Right forelimb (tissue), 1 donor: Measurements from ENCODE around the gene GALR3.

ENCODE experiments used
- DNase-seq: peaks from one replicate; pipeline ENCODE4 v3.0.0-alpha.2; 2018

GALR3 gene

DNA sequence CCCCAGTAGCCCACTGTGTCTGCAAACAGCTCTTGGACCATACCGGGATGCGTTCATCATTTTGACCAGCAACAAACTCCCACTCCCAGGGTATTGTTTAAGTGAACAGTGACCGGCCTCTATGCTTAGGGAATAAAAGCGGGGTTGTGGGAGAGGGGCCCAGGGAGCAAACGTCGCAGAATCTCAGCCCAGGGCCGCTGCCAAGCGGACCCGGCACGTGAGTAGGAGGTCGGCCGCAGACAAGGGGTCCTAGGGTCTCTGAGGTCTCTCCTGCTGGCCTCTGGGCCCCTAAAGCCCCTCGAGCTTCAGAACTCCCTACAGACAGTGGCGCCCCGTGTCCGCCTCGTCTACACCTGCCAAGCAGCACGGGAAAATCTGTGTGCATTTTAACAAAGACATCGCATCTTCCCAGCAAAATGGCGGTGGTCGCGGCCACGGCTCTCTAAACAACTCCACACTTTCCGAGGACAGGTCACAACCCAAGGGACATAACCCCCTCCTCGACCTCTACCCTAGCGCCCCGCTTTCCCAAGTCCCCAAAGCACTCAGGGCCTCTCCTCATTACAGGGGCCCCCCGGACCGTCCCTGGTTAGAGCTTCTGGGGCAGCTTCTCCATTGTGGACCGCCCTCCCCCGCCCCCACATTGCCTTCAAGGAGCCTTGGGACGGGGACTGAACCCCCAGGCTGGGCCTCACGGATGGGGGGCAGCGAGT is 19.4 kb upstream of the GALR3 start:
- no peak for DNase-seq

DNA sequence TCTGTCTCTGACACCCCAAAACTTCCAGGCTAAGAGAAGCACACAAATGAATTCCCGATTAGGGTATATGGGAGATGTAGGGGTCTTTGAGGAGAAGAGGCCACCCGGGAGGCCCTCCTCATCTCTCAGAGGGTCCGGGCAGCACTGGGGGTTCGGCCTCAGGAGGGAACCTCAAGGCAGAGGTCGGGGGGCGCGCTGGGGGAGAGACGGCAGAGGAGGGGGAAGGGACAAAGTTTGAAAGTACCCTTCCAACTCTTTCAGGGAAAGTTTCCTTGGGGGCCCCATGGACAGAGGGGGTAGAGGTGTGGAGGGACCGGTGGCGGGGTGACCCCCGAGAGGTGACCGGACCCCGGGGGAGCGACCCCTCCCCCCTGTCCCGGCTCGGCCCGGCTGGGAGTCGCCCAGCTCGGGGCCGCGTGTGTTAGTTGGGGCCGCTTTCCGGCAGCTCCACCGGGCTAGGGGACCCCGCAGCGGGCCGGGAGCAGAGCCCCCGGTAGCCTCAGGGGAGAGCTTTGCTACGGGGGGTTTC is 18.8 kb upstream of the GALR3 start:
- no peak for DNase-seq

- peak; percentile 98 for DNase-seq
These were observed 18.0 kb upstream of the GALR3 start for GRCh38 chr22:37804881-37805809.

DNA sequence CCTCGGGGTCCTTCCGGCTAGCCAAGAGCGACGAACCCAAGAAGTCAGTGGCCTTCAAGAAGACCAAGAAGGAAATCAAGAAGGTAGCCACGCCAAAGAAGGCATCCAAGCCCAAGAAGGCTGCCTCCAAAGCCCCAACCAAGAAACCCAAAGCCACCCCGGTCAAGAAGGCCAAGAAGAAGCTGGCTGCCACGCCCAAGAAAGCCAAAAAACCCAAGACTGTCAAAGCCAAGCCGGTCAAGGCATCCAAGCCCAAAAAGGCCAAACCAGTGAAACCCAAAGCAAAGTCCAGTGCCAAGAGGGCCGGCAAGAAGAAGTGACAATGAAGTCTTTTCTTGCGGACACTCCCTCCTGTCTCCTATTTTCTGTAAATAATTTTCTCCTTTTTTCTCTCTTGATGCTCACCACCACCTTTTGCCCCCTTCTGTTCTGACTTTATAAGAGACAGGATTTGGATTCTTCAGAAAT is 17.3 kb upstream of the GALR3 start:
- no peak for DNase-seq

- no peak for DNase-seq
These were observed 16.5 kb upstream of the GALR3 start for GRCh38 chr22:37806409-37807333.

DNA sequence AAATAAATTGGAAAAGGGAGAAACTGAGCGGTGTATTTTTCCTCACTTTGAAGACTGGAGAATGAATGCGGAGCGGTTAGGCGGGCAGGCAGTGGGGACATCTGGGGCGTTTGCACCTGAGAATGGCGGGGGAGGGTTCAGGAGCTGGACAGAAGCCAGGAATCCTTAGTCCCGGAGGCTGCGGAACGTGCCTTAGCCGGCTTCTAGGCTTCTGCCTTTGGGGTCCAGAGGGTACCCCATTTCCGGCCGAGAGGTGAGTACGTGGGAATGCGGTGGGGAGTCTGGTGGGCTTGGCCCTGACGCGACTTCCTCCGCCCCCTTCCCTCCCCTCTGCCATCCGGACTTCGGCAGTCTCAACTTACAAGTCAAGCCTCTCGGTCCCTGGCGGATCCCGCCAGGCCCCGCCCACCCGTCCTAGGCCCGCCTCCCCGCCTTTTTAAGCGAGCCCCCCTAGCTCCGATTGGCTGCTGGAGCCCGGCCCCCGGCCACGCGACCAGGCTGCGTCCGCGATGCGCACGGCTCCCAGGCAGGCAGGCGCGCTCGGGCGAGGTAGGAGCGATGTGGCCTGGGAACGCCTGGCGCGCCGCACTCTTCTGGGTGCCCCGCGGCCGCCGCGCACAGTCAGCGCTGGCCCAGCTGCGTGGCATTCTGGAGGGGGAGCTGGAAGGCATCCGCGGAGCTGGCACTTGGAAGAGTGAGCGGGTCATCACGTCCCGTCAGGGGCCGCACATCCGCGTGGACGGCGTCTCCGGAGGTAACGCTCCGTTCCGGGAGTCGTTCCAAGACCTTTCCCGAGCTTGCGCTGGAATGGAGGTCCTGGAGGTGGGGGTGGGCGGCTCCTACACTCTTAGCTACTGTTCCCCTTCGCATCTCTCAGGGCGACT is 15.5 kb upstream of the GALR3 start, which contains the start of gene GCAT:
Gene GCAT, plus strand, starts transcription at position 525 of the 884 bp plus-strand sequence. Its CDS starts 34 bp downstream, at position 559.
- DNase-seq = peak; percentile 97

GRCh38 chr22:37808294-37808657 is 14.9 kb upstream of the GALR3 start:
- DNase-seq = no peak

DNA sequence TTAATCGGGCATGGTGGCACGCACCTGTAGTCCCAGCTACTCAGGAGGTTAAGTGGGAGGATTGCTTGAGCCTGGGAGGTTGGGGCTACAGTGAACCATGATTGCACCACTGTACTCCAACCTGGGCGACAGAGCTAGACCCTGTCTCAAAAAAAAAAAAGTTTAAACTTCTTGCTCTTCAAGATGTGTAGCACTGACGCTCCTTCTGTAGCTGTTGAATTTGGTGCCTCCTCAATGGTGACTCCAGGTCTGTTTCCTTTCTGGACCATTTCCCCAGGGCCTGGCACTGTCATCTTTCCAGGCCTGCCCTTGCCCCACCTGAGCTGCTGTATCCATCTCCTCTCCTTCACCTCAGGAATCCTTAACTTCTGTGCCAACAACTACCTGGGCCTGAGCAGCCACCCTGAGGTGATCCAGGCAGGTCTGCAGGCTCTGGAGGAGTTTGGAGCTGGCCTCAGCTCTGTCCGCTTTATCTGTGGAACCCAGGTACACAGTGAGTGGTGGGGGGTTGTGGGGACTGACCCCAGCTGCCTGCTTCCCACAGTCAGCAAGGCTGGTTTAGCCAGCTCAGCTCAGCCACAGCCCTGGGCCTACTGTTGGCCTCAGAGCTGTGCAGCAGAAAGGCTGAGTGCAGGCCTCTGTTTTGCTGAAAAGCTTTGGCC is 13.4 kb upstream of the GALR3 start:
- DNase-seq = no peak

DNA sequence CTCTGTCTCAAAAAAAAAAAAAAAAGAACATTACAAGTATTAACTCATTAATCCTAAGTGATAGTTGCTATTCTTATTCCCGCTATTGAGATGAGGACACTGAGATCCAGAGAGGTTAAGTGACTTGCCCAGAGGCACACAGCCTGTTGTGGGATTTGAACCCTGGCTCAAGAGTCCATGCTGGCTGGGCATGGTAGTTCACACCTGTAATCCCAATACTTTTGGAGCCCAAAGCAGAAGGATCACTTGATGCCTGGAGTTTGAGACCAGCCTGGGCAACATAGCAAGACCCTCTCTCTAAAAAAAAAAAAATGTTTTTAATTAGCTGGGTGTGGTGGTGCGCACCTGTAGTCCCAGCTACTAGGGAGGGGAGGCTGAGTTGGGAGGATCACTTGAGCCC is 11.3 kb upstream of the GALR3 start:
- DNase-seq = no peak

DNA sequence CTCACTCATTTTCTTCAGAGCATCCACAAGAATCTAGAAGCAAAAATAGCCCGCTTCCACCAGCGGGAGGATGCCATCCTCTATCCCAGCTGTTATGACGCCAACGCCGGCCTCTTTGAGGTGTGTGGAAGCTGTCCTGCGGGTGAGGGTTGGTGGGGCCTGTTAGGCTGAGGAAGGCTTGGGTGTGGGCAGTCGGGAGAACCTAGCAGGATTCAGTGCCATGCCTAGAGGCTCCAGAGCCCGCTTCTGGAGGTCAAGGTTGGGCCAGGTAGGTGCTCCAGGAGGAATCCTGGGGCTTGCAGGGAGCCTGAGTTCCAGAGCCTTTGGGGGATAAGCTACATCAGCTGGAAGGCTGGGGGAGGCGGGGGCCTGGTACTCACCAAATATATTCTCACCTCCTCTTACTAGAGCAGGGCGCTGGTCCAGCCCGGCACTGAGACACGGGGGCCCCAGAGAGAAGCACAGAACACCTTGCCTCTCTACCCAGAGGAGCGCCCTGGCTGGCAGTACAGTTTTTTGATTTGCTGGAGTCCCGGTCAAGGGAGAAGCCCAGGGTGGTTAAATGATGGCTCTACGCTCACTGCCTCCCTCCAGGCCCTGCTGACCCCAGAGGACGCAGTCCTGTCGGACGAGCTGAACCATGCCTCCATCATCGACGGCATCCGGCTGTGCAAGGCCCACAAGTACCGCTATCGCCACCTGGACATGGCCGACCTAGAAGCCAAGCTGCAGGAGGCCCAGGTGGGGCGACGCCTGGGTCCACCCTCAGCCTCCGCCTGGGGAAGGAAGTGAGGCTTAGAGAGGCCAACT is 10.1 kb upstream of the GALR3 start:
- no peak for DNase-seq

GRCh38 chr22:37815593-37815992 is 7.6 kb upstream of the GALR3 start:
- no peak for DNase-seq

DNA sequence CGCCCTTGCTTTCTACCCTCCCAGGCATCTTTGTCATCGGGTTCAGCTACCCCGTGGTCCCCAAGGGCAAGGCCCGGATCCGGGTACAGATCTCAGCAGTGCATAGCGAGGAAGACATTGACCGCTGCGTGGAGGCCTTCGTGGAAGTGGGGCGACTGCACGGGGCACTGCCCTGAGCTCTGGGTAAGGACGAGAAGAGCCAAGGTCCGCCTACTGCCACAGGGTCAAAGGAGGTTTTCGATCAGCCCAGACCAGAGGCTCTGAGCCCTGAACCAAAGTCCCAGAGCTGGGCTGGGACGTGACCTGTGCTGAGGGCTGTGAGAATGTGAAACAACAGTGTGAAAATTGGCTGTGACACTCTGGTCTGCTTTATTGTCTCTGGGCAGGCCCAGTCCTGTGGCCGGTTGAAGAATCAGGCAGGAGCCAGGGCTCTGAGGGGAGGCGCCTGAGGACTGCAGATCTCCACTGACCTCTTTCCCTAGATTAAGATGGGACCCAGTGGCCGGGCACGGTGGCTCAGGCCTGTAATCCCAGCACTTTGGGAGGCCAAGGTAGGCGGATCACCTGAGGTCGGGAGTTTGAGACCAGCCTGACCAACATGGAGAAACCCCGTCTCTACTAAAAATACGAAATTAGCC is 6.5 kb upstream of the GALR3 start:
- no peak for DNase-seq

DNA sequence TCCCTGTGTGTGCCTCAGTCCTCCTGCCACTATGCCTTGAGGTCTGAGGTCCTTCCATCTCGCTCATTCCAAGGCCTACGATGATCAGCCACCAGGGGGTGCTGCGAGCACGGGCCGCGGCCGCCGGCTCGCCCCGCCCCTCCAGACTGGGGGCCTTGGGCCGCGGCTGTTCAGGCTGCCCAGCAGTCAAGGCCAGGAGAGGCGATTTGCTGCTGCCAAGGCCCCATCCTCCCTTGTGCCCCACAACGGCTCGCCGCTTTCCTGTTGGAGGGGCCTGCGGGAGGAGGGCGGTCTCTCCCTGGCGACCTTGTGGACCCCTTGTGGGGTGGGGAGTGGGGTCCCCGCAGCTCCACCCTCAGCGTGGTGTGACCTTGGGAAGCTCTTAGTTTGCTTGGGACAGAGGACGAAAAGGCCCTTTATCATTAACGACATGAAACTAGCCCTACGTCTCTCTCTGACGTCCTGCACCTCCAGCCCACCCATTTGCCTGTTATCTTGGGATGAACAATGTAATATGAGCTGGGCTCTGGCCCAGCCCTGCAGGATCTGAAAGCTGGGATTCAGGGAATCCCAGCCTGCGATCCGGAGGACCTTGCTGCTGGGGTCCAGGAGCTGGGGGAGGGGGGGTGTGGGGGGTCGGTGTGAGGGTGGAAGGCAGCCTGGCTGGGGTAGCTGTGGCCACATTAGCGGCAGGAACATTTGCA is 5.3 kb upstream of the GALR3 start:
- DNase-seq = peak; percentile 93

DNA sequence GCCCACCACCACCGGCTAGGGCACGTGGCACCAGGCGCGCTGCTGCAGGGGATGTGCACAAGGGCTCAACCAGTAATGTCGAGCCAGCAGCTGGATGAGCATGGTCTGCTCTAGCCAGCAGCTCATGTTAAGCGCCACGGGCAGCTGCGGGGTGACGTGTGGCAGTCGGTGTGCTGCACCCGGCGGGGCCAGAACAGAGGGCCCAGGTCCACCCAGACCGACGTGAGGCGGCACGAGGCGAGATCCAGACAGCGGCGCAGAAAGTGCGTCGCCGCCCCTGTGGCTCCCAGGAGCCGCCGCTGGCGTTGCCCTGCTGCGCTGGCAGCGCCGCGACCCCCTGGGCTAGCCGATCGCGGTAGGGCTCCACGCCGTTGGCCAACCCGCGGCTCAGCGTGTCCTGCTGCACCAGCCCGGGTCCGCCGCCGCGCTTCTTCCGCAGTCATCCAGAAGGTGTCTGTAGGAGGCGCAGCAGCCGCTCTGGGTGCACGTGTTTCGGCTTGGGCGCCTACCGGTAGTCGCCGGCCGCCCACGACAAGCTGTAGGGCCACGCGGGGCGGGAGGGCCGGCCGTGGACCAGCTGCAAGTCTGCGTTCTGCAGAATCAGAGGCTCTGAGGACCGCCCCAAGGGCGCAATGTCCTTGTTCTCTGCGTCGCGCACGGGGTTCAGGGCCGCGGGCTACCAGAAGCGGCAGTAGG is 4.6 kb upstream of the GALR3 start:
- no peak for DNase-seq

DNA sequence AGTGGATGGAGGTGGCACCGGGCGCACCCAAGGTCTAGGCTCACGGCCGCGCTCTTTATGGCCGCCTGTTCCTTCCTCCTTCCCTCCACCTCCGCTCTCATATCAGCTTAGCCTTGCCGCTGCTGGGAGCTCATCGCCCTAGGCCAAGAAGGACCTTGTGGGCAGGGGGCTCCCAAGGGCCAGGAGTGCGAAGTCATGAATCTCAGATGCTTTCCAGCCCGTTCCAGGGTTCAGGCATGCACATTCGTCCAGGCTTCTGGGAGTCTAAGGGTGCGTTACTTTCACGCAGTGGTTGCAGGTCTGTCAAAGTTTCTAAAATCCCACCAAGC is 4.1 kb upstream of the GALR3 start:
- no peak for DNase-seq

GRCh38 chr22:37820350-37820749 is 2.8 kb upstream of the GALR3 start:
- DNase-seq = no peak

DNA sequence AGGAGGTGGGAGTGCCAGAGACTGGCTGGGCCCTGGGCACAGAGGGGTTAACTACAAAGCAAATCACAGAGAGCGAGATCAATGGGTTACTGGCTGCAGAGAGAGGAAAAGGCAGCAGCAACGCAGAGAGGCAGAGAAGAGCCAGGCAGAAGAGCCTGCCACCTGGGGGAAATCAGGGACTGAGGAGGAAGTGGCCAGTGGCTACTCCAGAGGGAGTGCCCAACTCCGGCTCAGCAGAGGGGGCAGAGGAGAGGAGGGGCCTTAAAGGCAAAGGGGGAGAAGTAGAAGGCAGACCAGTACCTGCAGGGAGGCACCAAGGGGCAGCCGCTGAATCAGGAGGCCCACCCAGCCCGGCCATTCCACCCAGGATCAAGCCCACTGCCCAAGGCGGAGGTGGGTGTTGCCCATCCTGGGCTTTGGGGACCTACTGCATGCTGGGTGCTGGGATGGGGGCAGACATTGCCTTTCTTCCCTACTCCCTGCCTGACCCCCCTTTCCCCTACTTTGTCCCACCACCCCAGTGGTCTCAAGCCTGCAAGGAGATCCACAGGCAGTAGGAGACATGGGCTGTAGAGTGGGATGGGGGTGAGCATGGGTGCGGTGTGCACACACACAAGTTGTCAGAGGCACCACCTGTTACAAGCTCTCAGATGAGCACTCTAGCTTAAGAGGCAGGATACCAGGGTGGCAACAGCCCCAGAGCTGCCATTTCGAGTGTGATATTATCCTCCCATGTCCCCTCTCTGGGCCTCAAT is 926 bp upstream of the GALR3 start:
- DNase-seq = no peak
